NCI-H524 treated with DMSO at 0.1 percent for 48 hours (cell line): ENCODE data around the gene IREB2.

ENCODE experiments used
- DNase-seq: peaks from one replicate; lab custom pipeline; 2025; lab: John Stamatoyannopoulos, UW

Gene IREB2

DNA sequence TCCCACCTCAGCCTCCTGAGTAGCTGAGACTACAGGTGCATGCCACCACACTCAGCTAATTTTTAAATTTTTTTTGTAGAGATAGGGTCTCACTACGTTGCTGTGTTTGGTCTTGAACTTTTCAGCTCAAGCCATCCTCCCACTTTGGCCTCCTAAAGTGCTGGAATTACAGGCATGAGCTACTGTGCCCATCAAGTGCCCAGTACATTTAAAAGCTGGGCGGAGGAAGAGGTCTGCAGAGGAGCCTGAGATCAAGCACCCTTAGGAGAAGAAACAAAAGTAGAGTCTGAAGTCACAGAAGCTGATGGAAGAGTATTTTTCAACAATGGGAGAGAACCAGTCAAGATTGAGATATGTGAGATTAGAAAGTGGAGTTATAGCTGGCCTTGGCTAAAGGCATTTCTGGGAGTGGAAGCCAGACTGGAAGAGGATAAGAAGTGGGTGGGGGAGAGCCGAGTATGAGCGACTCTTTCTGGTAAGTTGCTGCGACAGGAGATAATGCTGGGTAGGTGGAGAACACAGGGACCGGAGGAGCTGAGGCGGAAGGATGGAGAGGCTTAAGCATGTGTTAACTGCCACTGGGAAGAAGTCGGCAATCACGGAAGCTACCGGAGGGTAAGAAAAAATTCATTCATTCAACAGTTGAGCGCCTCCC lies 782 bp upstream of the IREB2 start:
- DNase-seq = no peak

DNA sequence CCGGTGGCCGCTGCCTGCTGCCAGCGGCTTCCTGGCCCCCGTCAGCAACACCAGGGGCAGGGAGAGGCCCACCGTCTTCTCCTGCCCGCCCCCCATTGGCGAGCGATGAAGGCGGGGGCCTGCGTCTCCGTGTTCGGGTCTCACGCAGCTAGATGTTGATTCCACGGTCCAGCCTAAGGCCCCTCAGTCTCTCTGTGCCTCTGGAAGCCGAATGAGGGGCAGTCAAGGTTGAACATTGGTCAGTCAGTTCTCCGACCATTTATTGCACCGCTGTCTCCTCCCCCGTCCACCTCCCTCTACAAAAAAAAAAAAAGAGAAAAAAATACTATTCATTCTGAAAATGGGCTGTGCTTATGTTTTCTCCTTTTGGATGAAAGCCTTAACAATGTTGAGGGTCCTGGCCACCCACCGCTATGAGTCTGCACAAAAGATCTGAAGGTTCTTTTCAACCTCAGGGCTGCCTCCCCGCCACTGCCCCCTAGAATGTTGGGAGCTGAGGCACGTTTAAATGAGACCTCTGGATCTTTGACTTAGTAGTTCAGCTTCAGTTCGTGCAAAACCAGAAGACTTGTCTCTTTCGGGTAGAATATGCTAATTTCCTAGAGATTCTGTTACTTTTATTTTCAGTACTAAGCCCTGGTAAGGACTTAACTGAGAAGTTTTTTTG lies 736 bp downstream of the IREB2 start:
- no peak for DNase-seq

DNA sequence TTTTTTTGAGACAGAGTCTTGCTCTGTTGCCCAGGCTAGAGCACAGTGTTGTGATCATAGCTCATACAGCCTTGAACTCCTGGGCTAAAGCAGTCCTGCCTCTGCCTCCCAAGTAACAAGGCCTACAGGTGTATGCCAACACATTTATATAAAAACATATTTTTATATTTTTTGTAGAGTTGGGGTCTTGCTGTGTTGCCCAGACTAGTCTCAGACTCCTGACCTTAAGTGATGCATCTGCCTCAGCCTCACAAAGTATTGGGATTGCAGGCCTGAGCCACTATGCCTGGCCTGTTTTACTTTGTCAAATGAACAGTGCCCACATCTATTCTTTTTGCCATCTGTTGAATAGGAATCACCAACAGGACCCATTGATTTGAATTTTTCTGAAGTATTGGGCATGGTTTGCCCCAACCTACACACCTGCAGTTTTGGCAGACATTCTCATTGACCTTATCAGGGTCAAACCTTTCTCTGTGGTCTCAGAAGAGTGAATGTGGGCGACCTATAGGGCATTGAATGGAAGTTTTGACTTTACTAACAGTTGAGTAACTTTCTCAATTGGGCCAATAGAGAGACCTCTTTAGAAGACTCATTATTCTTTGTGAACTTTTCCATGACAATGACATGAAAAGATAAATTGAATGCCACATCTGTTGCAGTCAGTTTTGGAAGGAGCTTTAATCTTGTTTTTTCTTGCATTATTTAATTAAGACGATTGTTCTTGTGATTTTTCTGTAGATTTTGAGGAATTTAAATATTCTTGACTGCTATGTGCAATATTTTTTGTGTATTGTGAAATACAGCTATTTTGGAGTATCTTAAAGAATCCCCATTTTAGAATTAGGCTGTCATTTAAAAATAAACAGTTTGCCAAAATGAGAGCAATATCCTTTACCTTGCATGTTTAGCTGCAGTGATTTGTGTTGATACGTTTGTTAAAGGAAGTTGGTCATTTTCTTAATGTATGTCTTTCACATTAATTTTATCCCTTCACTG lies 2.7 kb downstream of the IREB2 start:
- no peak for DNase-seq

DNA sequence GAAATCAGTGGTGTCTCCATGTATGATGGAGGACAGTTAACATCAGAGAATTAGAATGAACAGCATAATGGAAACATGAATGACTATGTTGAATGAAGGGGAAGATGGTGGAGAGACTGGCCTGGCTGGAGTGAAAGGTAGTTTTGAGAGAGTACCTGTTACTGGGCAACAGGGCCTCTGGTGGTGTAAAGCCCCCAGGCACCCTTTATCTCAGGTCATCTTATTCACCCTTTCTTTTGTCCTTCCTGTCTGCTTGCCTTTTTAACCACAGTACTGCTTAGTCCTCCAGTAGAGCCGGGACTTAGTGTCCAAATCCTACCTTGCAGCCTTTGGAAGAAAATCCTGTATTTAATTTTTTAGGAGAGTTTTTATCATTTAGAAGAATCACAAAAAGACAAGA lies 6.2 kb downstream of the IREB2 start:
- DNase-seq = no peak

DNA sequence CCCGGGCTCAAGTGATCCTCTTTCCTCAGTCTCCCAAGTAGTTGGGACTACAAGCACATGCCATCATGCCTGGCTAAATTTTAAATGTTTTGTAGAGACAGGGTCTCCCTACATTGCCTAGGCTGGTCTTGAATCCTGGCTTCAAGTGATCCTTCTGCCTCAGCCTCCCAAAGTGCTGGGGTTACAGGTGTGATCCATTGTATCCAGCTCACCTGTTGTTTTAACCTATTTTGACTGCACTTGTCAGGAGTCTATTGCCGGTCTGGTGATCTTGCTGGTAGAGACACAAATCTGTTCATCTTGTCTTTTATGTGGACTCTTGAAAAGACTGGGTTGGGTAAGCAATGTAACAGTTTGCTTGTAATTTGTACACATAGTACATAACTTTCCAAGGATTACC lies 7.9 kb downstream of the IREB2 start:
- no peak for DNase-seq

DNA sequence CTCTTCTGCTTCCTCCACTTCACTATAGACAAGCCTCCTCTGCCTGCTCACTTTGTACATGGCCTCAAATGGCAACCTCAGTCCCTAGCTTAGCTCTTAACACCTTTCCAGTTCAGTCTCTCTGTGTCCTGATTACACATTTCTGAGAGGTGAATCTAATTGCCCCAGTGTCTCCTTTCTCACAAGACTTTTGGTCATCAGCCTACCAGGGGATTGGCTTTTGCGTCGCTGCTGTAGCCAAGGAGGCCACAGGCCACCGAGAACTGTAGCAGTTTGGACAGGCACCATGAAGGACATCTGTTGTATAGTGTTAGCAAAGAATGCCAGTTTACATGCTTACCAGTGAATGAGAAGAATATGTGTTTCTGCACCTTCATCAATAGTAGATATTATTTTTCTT lies 8.5 kb downstream of the IREB2 start:
- DNase-seq = no peak

DNA sequence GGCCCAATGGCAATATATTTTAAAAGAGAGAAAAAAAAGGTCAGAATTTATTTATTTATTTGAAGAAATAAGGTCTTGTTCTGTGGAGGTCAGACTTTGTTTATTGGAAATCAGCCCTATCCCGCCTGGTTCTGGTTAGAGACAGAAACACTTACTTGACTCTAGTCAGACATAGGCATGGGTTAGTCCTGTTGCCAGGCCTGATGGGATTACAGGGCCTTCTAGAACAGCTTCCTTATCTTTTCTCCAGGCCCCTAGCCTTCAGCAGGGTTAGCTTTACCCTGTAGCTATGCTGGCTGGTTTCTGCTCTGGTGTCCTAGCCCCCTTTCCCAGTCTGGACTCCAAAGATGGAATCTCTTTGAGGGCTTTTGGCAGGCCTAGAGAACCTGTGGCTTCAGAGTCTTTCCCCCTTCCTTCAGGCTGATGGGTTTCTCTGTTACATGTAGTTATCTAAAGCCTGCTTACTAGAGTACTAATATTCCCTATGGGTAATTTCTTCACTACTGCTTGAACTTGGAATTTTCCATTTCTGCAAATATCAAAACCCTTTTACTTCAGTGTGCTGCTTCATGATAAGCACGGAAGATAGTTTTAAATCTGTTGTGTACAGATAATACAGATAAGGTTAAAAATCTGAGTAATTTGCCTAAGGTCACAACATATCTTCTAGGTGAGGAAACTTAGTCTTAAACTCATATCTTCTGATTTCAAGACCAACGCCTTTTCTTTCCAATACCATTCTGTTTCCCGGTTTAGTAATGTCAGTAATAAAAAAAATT lies 10.6 kb downstream of the IREB2 start:
- DNase-seq = no peak

DNA sequence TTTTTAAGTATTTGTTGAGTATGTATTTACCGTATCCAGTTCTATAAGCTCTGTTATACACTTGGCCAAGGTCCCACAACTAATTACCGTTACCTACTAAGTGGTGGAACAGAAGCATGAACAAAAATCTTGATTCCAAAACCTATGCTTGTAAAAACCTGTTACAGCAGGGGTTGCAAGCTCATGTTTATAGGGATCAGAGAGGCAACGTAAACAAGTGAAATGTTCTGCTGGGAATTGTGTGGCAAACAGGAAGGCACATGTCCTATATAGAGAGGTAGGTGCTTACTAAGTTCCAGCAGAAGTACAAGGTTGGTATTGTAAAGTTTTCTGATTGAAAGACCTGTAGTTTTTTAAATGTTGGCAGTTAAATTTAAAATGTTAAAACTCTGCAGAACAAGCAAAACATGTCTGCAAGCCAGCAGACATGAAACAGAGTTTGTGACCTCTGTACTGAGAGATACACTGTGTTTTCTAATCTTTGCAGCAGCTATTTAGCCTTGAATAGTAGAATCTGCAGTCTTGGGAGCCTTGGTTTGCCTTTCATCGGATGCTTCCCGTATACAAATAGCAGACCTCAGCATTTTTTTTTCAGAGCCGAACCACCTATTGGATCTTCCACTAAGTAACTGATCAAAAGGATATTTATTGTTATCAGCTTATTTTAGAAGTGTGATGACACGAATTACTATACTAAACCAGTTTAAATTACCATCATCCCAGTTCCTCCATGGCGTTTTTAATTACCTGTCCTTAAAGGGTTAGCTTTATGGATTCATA lies 11.4 kb downstream of the IREB2 start:
- DNase-seq = no peak

DNA sequence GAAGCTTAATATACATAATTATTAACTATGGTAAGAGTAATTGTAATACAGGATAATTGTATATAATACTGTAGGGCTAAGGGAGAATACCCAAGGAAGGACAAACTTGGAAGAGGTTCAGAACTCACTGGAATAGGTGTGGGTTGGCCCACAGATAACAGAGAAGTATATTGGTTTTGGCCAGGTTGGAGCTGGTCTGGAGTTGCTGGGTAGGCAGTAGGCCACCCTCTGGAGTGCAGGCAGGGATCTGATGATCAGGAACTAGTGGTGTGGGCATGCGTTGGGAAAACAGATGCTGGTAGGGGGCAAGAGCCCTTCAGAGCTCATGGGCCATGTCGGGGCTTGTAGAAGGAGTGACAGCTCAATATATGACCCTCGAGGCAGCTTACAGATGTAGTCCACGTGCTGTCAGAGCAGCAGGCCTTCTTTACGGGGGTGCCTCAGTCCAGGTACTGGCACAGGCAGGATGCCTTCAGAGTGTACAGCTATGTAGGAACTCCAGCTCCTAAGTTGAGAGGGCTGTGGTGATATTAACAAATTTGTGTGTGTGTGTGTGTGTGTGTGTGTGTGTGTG lies 12.4 kb downstream of the IREB2 start:
- DNase-seq = peak; percentile 79

DNA sequence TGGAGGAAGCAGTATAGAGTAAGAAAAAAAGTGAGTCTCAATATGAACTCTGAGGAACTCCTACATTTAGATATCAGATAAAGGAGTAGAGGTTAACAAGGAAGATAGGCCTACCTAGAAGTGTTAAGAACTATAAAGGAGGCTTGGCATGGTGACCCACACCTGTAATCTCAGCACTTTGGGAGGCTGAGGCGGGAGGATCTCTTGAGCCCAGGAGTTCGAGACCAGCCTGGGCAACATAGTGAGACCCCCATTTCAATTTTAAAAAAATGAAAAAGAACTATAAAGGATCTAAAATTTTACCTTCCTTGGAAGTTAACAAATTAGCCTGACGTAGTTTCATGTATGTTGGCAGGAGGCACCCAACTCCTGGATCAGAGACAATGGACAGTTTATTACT lies 14.5 kb downstream of the IREB2 start:
- no peak for DNase-seq

DNA sequence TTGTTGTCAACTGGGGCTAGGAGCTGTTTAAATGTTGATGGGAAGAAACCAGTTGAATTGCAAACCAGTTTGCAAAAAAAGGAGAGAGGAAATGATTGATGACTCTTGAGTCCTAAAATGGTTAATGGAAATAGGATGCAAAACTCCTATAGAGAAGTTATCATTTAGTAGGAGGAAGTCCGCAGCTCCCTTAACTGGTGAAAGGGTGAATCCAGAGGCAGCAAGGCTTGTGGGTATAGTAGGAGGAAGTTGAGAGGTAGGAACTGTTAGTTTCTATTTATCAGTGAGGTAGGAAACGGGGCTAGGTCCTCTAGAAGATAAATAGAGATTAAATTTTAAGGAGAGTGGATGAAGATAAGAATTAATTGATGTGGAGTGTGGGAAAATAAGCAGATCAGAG lies 15.4 kb downstream of the IREB2 start:
- no peak for DNase-seq

DNA sequence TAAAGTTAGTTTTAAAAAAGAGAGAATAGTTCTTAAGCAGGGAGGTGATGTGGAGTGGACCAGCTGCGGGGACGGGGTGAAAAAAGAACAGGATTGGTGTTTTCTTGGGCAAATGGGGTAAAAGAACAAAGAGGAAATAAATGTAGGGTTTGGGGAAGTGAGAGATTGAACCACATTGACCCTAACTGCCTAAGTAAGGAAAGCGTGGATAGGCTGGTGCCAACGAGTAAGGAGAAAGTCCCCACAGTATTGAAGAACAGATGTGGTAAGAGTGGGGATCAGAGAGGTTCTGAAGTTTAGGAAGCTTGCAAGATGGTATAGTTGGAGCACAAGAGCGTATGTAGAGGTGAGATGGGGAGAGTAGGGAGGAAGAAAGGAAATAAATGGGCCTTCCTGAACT lies 17.0 kb downstream of the IREB2 start:
- no peak for DNase-seq

DNA sequence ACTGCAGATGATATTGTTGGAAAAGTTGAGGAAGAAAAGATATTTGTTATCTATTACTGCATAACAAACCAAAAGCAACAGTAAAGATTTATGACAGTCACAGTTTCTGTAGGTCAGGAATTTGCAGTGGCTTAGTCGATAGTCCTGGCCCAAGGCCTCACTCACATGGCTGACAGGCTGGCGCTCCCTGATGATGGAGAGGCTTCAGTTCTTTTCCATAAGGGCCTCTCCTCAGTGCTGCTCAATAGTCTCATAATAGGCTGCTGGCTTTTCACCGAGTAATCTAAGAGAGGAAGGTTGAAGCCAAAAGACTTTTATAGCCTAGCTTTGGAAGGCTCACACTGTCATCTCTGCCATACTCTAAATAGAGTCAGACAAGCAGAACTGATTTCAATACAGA lies 17.7 kb downstream of the IREB2 start:
- DNase-seq = no peak

DNA sequence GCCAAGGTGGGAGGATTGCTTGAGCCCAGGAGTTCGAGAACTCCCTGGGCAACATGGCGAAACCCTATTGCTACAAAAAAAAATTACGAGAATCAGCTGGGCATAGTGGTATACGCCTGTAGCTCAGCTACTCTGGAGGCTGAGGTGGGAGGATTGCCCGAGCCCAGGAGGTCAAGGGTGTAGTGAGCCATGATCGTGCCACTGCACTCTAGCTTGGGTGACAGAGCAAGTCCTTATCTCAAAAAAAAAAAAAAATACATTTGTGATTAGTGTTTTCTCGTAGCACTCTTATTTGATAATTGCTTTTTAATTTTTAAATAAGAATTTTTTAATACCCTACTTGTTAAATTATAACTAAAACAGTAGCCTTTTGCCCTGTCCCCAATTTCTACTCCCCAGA lies 18.4 kb downstream of the IREB2 start:
- DNase-seq = no peak

DNA sequence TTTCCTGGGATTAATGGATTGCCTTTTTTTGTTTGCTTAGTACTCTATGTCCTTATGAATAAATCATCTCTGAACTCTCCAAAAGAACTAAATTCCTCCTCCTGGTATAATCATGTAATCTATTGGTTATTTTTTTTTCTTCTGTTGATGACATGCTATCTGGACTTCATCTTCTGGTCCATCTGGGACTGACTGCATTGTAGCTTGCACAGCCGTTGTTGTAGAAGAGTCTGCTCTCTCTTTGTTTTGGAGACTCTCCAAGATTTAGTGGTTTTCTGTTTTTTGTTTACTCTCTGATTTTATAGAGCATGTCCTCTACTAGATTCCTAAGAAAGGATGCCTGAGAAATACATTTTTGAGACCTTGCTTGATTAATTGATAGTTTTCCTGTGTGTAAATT lies 19.1 kb downstream of the IREB2 start:
- no peak for DNase-seq

DNA sequence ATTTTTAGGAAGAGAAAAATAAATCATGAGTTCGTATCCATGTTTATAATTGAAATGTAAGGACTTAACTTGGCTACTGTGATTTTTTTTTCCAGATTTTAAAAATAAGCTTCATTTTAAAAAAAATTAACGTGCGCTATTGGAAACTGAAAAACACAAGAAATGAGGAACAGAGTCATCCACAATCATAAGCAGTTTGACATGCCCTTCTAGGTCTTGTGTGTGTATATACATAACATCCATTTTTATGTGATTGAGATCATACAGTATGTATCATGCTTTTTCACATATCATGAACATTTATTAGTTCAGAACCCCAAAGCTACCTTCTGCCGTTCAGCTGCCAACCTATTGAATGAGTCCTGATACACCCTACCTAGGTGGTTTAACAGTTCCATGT lies 22.7 kb downstream of the IREB2 start:
- DNase-seq = no peak

DNA sequence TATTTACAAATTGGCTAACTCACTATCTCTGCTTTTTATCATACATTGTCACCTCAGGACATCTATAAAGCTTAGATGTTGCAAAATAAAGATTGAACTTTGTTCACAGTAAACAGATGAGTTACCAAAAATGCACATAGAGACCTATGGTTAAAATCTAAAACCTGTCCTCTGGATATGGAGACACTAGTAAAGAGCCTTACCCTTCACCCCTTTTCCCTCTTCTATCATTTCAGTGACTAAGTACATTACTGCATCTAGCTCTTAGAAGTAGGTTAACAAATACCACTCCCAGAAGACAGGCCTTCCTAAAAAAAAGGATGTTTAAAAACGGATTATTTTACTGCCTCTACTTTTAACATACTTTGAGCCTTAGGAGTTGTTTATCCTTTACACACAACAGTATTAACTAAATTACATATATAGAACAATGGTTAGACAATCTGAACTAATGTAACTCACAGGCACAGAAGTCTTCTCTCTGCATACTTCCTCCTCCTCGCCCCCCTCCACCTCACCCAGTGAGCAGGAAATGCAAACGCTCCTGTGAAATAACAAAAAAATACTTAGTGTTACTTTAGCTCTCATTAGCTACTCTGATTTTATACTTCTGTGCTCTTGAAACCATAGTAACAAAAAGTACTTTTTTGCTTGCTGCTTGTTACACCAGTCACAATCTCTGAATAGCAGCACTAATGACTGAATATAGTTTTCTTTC lies 23.3 kb downstream of the IREB2 start:
- no peak for DNase-seq

DNA sequence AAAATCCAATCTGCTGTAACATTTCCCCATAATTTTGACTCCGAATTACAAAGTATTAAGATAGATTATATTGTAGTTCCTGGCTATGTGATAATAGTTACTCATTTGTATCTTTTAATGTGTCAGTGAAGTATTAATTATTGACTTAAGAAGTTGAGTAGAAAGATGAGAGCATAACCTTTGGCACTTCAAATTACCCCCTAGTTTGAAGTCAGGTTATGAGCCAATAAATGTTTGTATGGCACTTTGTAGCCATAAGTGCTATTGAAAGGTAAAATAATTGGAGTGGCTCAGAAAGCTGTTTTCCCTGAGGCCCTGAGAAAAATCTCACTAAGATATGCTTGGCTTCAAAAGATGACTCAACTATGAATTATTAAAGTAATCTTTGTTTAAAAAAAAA lies 31.0 kb downstream of the IREB2 start:
- DNase-seq = no peak

DNA sequence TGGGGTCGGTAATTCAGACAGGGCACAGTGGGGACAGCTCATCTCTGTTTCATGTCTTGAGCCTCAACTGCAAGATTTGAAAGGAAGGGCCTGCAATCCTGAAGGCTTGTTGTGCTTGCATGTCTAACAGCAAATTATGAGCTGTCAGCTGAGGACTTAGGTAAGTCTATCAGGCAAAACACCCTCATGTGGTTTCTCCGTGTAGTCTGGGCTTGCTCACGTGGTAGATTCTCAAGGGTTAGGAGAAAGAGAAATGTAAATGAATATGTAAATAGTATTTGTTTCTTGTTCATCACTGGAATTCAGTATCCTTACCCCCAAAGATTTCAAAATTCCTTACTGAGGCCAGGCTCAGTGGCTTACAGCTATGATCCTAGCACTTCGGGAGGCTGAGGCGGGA lies 39.3 kb downstream of the IREB2 start:
- DNase-seq = no peak

DNA sequence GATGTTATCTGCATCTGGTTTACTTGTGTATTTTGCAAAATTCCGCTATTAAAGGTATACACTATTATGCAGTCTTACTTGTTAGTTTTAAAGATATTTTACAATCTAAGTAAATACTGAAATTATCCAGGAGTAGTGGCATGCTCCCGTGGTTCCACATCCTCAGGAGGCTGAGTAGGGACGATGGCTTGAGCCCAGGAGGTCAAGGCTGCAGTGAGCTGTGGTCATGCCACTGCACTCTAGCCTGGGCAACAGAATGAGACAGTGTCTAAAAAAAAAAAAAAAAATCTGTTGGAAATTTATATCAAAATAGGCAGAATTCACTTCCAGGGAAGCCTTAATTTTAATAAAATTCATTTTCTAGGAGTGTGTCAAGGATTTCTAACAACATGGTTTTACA lies 41.6 kb downstream of the IREB2 start:
- no peak for DNase-seq
